ENCODE results near the gene LIPH.
A peak's percentile ranks its signal among the peaks of the same experiment; 100 is the strongest.
"Not testable (repeated sequence)": the region's sequence is repeated elsewhere in the genome, so short reads cannot be mapped to it uniquely, and the experiment has no call there.

Gene LIPH

GRCh38 chr3:185552358-185552877, at the start of gene LIPH:
TSS of gene LIPH (minus strand) at chr3:185552588. CDS start at chr3:185552471, 117 bp downstream.
- peak in 1 of 2 donors; percentile 14 for DNase-seq (ENCODE audit: low read depth in 2 of 2)

GRCh38 chr3:185595526-185595925, 43.1 kb upstream of the LIPH start:
- no peak for DNase-seq (ENCODE audit: low read depth in 2 of 2)

GRCh38 chr3:185594073-185594472, 41.7 kb upstream of the LIPH start:
- no peak for DNase-seq (ENCODE audit: low read depth in 2 of 2)

- DNase-seq (ENCODE audit: low read depth in 2 of 2): no peak
These were observed 34.3 kb upstream of the LIPH start for GRCh38 chr3:185586686-185587039.

- DNase-seq (ENCODE audit: low read depth in 2 of 2): peak; percentile 99
These were observed 33.7 kb upstream of the LIPH start, which contains the start of gene SENP2 for GRCh38 chr3:185585859-185586685. TSS of gene SENP2 (plus strand) at chr3:185586295. CDS start at chr3:185586414, 119 bp downstream.

GRCh38 chr3:185585518-185585858, 33.1 kb upstream of the LIPH start:
- no peak for DNase-seq (ENCODE audit: low read depth in 2 of 2)

GRCh38 chr3:185584686-185585085, 32.3 kb upstream of the LIPH start:
- DNase-seq (ENCODE audit: low read depth in 2 of 2): no peak

- DNase-seq (ENCODE audit: low read depth in 2 of 2): no peak
These were observed 31.5 kb upstream of the LIPH start for GRCh38 chr3:185583925-185584324.

GRCh38 chr3:185582871-185583270, 30.5 kb upstream of the LIPH start:
- DNase-seq (ENCODE audit: low read depth in 2 of 2): no peak

- no peak for DNase-seq (ENCODE audit: low read depth in 2 of 2)
These were observed 29.8 kb upstream of the LIPH start for GRCh38 chr3:185582236-185582635.

GRCh38 chr3:185575108-185575869, 22.9 kb upstream of the LIPH start:
- DNase-seq (ENCODE audit: low read depth in 2 of 2): peak in 1 of 2 donors; percentile 13

- no peak for DNase-seq (ENCODE audit: low read depth in 2 of 2)
These were observed 19.8 kb upstream of the LIPH start for GRCh38 chr3:185572183-185572582.

GRCh38 chr3:185561958-185562357, 9.6 kb upstream of the LIPH start:
- no peak for DNase-seq (ENCODE audit: low read depth in 2 of 2)

GRCh38 chr3:185561374-185561943, 9.1 kb upstream of the LIPH start:
- no peak for DNase-seq (ENCODE audit: low read depth in 2 of 2)

- no peak for DNase-seq (ENCODE audit: low read depth in 2 of 2)
These were observed 8.3 kb upstream of the LIPH start for GRCh38 chr3:185560676-185561075.

- no peak for DNase-seq (ENCODE audit: low read depth in 2 of 2)
These were observed 7.3 kb upstream of the LIPH start for GRCh38 chr3:185559706-185560090.

- no peak for DNase-seq (ENCODE audit: low read depth in 2 of 2)
These were observed 6.0 kb upstream of the LIPH start for GRCh38 chr3:185558395-185558794.

GRCh38 chr3:185556640-185557039, 4.3 kb upstream of the LIPH start:
- not testable (repeated sequence) for DNase-seq (ENCODE audit: low read depth in 2 of 2)

GRCh38 chr3:185555860-185556347, 3.5 kb upstream of the LIPH start:
- DNase-seq (ENCODE audit: low read depth in 2 of 2): no peak

- DNase-seq (ENCODE audit: low read depth in 2 of 2): no peak
These were observed 2.7 kb upstream of the LIPH start for GRCh38 chr3:185555101-185555501.

- DNase-seq (ENCODE audit: low read depth in 2 of 2): no peak
These were observed 2.7 kb downstream of the LIPH start for GRCh38 chr3:185549651-185550111.

- DNase-seq (ENCODE audit: low read depth in 2 of 2): no peak
These were observed 3.3 kb downstream of the LIPH start for GRCh38 chr3:185549122-185549521.

All from activated CD8-positive, alpha-beta memory T cell treated with anti-CD3 and anti-CD28 coated beads for 4 hours (primary cell).